Gastrocnemius medialis (tissue), 4 donors: ENCODE results near the gene ZNF32. TPM values are rescaled to one million over a fixed set of nuclear protein-coding genes. Genes with fewer than 3 reads are reported as not detected.

Experiments
- ATAC-seq, 2 donors: fragments of 150-250 bp; one replicate each; pipeline ENCODE4 v1.9.1; 2016
- DNase-seq, 2 donors: peaks; one replicate each; pipeline ENCODE4 v3.0.0-alpha.2; 2019
- H3K27ac ChIP-seq, 4 donors: fragments of 200-600 bp; sonication (generic); 1 replicate in 1 of 4; 2 replicates in 3 of 4; pipeline ENCODE4 v1.5.1; 2016 to 2018; ENCODE audit warnings: mild to moderate bottlenecking in 2 of 4, moderate library complexity in 1 of 4
- H3K27me3 ChIP-seq, 3 donors: fragments of 200-600 bp; sonication (generic) in 2 of 3; 1 replicate in 1 of 3; 2 replicates in 2 of 3; pipeline versions ENCODE4 v1.5.1 to v1.6.0; 2016 to 2019; ENCODE audit warnings: mild to moderate bottlenecking in 1 of 3, moderate library complexity in 1 of 3
- H3K36me3 ChIP-seq, 2 donors: fragments of 200-600 bp; sonication (generic) in 1 of 2; one replicate each; pipeline ENCODE4 v1.5.1; 2017 to 2018
- H3K4me1 ChIP-seq, 2 donors: fragments of 200-600 bp; sonication (generic) in 1 of 2; one replicate each; pipeline ENCODE4 v1.5.1; 2016 to 2017; ENCODE audit warnings: mild to moderate bottlenecking in 2 of 2
- H3K4me3 ChIP-seq, 4 donors: fragments of 200-600 bp; sonication (generic) in 3 of 4; 1 replicate in 1 of 4; 2 replicates in 3 of 4; pipeline ENCODE4 v1.5.1; 2016 to 2019; ENCODE audit warnings: mild to moderate bottlenecking in 2 of 4
- H3K9me3 ChIP-seq, 3 donors: fragments of 200-600 bp; sonication (generic) in 2 of 3; 1 replicate in 1 of 3; 2 replicates in 2 of 3; pipeline ENCODE4 v1.5.1; 2016 to 2019
- CTCF ChIP-seq, 5 experiments: fragments of 450-650 bp in 3 of 5; fragments of 200-600 bp in 2 of 5; sonication (generic) in 2 of 5; IDR thresholded peaks in 4 of 5; conservative IDR thresholded peaks in 1 of 5; 1 replicate in 4 of 5; 2 replicates in 1 of 5; pipeline ENCODE4 v1.5.1; 2016 to 2019; ENCODE audit warnings: antibody characterized with exemption in 5 of 5, mild to moderate bottlenecking in 3 of 5, moderate library complexity in 3 of 5
- POLR2A ChIP-seq, 2 donors: fragments of 450-650 bp; IDR thresholded peaks; one replicate each; pipeline ENCODE4 v1.6.1; 2017; ENCODE audit warnings: antibody characterized with exemption in 2 of 2, mild to moderate bottlenecking in 2 of 2, moderate library complexity in 2 of 2
- in situ Hi-C, 4 donors: fragments of 200-750 bp; cut with MboI; loops; one replicate each; pipeline versions ENCODE4 v1.15.0 to v1.8.0; 2017; ENCODE audit warnings: low sequenced_read_pairs in 4 of 4
- intact Hi-C: fragments of 100-400 bp; cut with DNase I; formaldehyde crosslinking; loops from one replicate; pipeline ENCODE4 v1.15.1; 2023; ENCODE audit warnings: low total_unique reads
- total RNA-seq, 4 donors: library from RNA; depleted of rRNA; stranded (reverse); fragments of >200 nt; gene quantifications; one replicate each; pipeline versions ENCODE4 v1.1.0 to v1.2.3, GENCODE V29; 2016

The ZNF32 gene
- total RNA-seq, 4 donors from 2014 or later: 38.1 to 65.5 (median 61.5) TPM

GRCh38 chr10:43665054-43665453 is 16.4 kb upstream of the ZNF32 start:
- no peak for TF ChIP-seq CTCF (IDR thresholded peaks at IDR 0.05 in 4 of 5, conservative IDR thresholded peaks at IDR 0.05 in 1 of 5)
- no peak for TF ChIP-seq POLR2A (IDR thresholded peaks at IDR 0.05)
- no peaks in the 10 kb centered on the region for H3K9me3 ChIP-seq
- no peaks in the 10 kb centered on the region for H3K36me3 ChIP-seq
- in situ Hi-C loops: loop anchor here in 1 of 4 donors (25.0 kb wide), 1 partner anchor 647 kb away; no protein-coding TSS in a partner anchor
- H3K27me3 ChIP-seq: peaks cover 10 to 18% (median 14%) of the 10 kb centered on the region in 3 donors
- intact Hi-C loops: no loop called here
- no peak overlapping the region for H3K27ac ChIP-seq
- ATAC-seq (no peak), DNase-seq (no peak)
- H3K4me1 ChIP-seq: no peaks in the 10 kb centered on the region
- H3K4me3 ChIP-seq: no peak overlapping the region

DNA sequence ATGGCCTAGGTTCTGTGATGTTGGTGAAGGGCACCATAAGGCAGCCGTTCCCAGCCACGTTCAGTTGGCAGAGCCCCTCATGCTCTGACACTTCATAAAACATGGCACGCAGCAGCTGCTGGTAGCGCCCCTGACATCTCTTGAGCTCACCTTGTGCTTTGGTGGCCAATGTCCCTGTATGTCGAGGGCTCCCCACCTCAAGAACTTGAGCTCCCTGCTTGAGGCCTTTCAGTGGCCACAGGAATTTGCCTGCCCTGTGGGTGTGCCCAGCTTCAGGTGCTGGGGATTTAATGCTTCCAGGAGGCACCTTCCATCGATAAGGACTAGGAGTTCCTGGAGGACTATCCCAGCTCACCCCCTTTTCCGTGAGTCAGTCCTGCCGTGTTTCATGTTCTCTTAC is 9.5 kb upstream of the ZNF32 start:
- Histone ChIP-seq H3K4me3 (no peak overlapping the region), H3K27ac (no peak overlapping the region), H3K9me3 (no peaks in the 10 kb centered on the region), H3K4me1 (no peaks in the 10 kb centered on the region), H3K27me3 (no peaks in the 10 kb centered on the region), H3K36me3 (no peaks in the 10 kb centered on the region)
- in situ Hi-C loops (loop anchor here in 1 of 4 donors (25.0 kb wide), 1 partner anchor 654 kb away; no protein-coding TSS in a partner anchor), intact Hi-C loops (no loop called here)
- no peak for TF ChIP-seq POLR2A (IDR thresholded peaks at IDR 0.05)
- no peak for TF ChIP-seq CTCF (IDR thresholded peaks at IDR 0.05 in 4 of 5, conservative IDR thresholded peaks at IDR 0.05 in 1 of 5)
- DNase-seq: no peak
- no peak for ATAC-seq

DNA sequence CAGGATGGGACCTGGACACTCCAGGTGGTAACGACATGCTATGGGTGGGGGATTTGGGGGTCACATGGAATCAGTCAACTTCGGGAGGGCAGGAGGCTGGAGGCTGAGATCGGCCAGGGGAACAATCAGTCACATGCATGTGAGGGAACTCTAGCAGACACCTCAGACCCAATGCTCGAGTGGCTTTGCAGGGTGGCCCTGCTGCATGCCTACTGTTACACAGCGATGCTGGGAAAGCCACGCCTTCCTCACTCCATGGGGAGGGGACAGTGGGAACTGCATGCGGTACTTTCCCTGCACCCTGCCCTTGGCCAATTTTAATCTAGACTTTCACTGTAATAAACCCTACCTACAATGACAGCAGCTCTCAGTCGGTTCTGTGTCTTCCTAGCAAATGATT is 6.6 kb upstream of the ZNF32 start:
- no peaks in the 10 kb centered on the region for H3K27me3 ChIP-seq
- intact Hi-C loops: no loop called here
- H3K4me3 ChIP-seq: no peak overlapping the region
- H3K27ac ChIP-seq: no peak overlapping the region
- in situ Hi-C loops: loop anchor here in 1 of 4 donors (25.0 kb wide), 1 partner anchor 657 kb away; no protein-coding TSS in a partner anchor
- TF ChIP-seq CTCF (IDR thresholded peaks at IDR 0.05 in 4 of 5, conservative IDR thresholded peaks at IDR 0.05 in 1 of 5) (no peak), POLR2A (IDR thresholded peaks at IDR 0.05) (no peak)
- no peaks in the 10 kb centered on the region for H3K36me3 ChIP-seq
- H3K9me3 ChIP-seq: no peaks in the 10 kb centered on the region
- ATAC-seq (no peak), DNase-seq (no peak)
- H3K4me1 ChIP-seq: no peaks in the 10 kb centered on the region

DNA sequence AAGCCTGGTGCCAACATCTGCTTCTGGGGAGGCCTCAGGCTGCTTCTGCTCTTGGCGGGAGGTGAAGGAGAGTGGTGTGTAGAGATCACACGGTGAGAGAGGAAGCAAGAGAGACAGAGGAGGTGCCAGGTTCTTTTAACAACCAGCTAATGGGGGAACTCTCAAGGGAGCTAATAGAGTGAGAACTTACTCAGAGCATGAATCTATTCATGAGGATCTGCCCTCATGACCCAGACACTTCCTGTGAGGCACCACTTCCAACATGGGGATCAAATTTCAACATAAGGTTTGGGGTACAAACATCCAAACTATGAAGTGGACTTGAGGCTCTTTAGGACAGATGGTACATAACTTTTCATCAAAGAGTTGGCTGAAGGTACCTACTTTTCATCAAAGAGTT is 5.1 kb upstream of the ZNF32 start:
- no peaks in the 10 kb centered on the region for H3K9me3 ChIP-seq
- ATAC-seq (no peak), DNase-seq (no peak)
- in situ Hi-C loops (loop anchor here in 1 of 4 donors (25.0 kb wide), 1 partner anchor 659 kb away; no protein-coding TSS in a partner anchor), intact Hi-C loops (no loop called here)
- H3K36me3 ChIP-seq: no peaks in the 10 kb centered on the region
- no peaks in the 10 kb centered on the region for H3K27me3 ChIP-seq
- H3K4me3 ChIP-seq: no peak overlapping the region
- peaks cover 3 to 6% of the 10 kb centered on the region in 2 donors for H3K4me1 ChIP-seq
- no peak overlapping the region for H3K27ac ChIP-seq
- TF ChIP-seq POLR2A (IDR thresholded peaks at IDR 0.05): no peak
- TF ChIP-seq CTCF (IDR thresholded peaks at IDR 0.05 in 4 of 5, conservative IDR thresholded peaks at IDR 0.05 in 1 of 5): no peak

DNA sequence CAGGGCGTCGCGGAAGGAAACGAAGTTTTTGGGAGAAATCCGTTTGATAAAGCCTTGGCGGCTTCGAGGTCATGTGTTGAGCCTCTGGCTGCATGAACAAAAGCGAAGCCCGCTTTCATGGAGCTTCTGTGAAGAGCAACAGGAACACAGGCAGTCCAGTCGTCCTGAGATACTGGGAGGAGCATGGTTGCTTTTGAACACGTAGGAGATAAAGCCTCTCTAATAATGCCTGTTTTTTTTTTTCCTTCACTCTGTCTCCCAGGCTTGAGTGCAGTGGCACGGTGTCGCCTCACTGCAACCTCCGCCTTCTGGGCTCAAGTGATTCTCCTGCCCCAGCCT is 473 bp upstream of the ZNF32 start:
- H3K36me3 ChIP-seq: peaks cover 1 to 26% of the 10 kb centered on the region in 2 donors
- no peak for DNase-seq
- intact Hi-C loops: loop anchor here (2.0 kb wide), 1 partner anchor 42 kb away; the partner anchor contains the start of gene ZNF485
- ATAC-seq: peak; percentile 28 to 40
- peaks cover 10 to 15% of the 10 kb centered on the region in 2 donors for H3K4me1 ChIP-seq
- TF ChIP-seq POLR2A (IDR thresholded peaks at IDR 0.05) (no peak), CTCF (IDR thresholded peaks at IDR 0.05 in 4 of 5, conservative IDR thresholded peaks at IDR 0.05 in 1 of 5) (no peak)
- H3K4me3 ChIP-seq: peak overlapping the region; percentile 69 to 99 (median 86)
- in situ Hi-C loops: no loop called here
- peak overlapping the region; percentile 84 to 94 (median 94) for H3K27ac ChIP-seq
- H3K9me3 ChIP-seq: peaks cover 0 to 18% (median 17%) of the 10 kb centered on the region in 3 donors
- H3K27me3 ChIP-seq: no peaks in the 10 kb centered on the region
